Fibroblast of the aortic adventitia (primary cell): ENCODE results near the gene MLEC. TPM values are rescaled to one million over a fixed set of nuclear protein-coding genes. Genes with fewer than 3 reads are reported as not detected.

Experiments used
- DNase-seq: peaks from one replicate; pipeline ENCODE4 v3.0.0-alpha.2; 2010; ENCODE audit warnings: low read depth
- H3K4me3 ChIP-seq: 2 replicates; pipeline ENCODE4 v1.5.1; 2011; ENCODE audit warnings: low read depth, mild to moderate bottlenecking, control low read depth, low read length, moderate library complexity
- total RNA-seq: library from RNA; depleted of rRNA; stranded (reverse); fragments of >200 nt; gene quantifications from 2 replicates; pipeline ENCODE4 v1.2.3, GENCODE V29; 2012; ENCODE audit warnings: low replicate concordance
- TF ChIP-seq, protein P1 (sequence below): IDR thresholded peaks from 2 replicates; pipeline ENCODE4 v1.5.1; 2011; ENCODE audit warnings: mild to moderate bottlenecking, low read length, control low read depth, inconsistent platforms; ENCODE audit not compliant: insufficient read depth

Gene MLEC
- total RNA-seq, 1 donor, result 77.1 TPM

DNA sequence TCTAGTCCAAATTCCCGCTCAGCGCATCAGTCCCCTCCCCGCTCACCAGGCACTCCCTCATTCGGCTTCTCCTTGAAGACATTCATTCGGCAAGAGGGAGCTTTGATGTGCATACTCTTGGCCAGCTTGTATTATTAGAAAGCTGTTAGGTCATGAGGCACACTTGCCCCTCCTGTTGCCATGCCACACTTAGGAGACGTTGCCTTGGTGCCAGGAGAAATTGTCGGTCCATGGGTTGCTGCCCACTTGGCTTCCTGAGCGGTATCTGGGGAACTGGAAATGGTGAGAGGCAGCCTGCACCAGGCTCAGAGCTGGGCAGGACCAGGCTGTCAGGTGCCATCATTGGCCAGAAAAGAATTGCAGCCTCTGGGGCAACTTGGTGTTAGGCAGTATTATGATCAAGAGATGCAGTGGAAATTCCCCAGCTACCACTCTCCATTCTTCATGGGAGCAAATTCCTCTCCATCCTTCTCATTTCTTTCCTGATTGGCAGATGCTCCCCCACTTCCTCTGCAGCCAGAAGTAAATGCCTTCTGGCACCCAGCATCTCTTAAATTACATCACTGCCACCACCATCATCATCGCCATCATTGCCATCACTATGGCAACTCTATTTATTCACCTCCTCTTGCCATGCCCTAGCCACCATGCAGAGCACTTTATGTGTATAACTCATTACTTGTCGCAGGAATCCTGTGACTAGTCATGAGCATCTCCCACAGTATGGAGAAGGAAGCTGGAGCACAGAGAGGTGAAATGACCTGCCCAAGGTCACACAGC lies 34.1 kb upstream of the MLEC start:
- TF ChIP-seq, protein P1, sequence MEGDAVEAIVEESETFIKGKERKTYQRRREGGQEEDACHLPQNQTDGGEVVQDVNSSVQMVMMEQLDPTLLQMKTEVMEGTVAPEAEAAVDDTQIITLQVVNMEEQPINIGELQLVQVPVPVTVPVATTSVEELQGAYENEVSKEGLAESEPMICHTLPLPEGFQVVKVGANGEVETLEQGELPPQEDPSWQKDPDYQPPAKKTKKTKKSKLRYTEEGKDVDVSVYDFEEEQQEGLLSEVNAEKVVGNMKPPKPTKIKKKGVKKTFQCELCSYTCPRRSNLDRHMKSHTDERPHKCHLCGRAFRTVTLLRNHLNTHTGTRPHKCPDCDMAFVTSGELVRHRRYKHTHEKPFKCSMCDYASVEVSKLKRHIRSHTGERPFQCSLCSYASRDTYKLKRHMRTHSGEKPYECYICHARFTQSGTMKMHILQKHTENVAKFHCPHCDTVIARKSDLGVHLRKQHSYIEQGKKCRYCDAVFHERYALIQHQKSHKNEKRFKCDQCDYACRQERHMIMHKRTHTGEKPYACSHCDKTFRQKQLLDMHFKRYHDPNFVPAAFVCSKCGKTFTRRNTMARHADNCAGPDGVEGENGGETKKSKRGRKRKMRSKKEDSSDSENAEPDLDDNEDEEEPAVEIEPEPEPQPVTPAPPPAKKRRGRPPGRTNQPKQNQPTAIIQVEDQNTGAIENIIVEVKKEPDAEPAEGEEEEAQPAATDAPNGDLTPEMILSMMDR, result no peak
- H3K4me3 ChIP-seq, result no peak overlapping the region
- DNase-seq, result no peak

DNA sequence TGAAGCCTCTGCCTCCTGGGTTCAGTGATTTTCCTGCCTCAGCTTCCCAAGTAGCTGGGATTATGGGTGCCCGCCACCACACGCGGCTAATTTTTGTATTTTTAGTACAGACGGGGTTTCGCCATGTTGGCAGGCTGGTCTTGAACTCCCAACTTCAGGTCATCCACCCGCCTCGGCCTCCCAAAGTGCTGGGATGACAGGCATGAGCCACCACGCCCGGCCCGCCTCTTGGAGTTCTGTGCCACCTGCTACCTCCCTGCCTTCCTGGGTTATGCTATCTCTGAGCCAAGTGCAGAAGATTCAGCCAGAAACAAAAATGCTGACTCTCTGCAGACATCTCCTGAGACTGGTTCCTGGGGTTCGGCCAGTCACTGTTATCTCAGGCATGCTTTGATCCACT lies 33.3 kb upstream of the MLEC start:
- TF ChIP-seq, protein P1, result no peak
- no peak overlapping the region for H3K4me3 ChIP-seq
- no peak for DNase-seq

DNA sequence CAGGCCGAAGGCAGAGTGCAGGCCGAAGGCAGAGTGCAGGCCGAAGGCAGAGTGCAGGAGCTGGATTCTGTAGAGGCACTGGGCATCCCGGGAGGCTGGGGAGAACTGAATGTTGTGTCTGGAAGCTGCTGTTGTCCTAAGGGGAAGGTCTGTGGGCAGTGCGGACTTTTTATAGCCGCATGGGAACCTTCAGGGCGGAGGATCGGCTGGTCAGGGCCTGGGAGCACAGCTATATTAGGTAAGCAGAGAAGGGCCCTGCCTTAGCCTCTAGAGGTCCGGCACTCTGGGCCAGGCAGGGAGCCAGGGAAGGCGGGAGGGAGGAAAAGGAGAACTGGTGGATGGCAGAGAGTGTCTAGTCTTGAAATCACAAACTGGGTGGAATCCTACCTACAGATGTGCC lies 32.3 kb upstream of the MLEC start:
- no peak for DNase-seq
- TF ChIP-seq, protein P1, result no peak
- no peak overlapping the region for H3K4me3 ChIP-seq

DNA sequence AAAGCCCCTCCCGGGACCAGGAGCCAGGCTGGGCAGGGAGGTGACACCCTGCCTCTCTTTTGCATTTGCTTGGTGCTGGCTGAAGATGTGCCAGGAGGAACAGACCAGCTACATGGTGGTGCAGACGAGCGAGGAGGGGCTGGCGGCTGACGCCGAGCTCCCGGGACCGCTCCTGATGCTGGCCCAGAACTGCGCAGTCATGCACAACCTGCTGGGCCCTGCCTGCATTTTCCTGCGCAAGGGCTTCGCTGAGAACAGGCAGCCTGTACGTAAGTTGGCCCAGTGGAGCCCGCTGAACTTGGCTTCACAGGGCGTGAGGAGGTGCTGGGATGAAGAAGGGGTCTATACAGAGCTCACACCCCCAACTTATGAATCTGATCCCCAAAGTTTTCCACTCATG lies 30.9 kb upstream of the MLEC start:
- TF ChIP-seq, protein P1, result no peak
- H3K4me3 ChIP-seq, result no peak overlapping the region
- no peak for DNase-seq

- H3K4me3 ChIP-seq, result no peak overlapping the region
- TF ChIP-seq, protein P1, result no peak
- no peak for DNase-seq
Measured at GRCh38 chr12:120658286-120659150, 28.4 kb upstream of the MLEC start.

DNA sequence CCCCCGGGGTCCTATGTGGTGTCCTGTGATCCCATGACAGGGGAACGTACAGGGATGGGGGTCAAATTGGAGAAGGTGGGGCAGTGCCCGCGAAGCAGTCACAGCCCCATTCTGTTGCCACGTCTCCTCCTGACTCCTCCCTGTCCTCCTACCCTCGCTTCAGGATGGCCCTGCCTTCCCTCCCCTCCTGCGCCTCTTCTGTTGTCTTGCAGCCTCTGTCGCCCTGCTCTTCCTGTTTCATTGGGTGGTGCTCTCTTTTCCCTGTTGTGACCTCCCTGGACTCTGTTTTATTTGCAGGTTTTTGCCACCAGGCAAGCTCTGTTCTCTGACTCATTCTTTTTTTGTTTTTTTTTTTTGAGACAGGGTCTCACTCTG lies 27.8 kb upstream of the MLEC start:
- H3K4me3 ChIP-seq, result no peak overlapping the region
- TF ChIP-seq, protein P1, result no peak
- DNase-seq, result no peak
